ELR (cell line): ENCODE measurements around the gene LAIR2.

Source experiments
- DNase-seq: peaks from one replicate; pipeline ENCODE4 v3.0.0-alpha.2; 2015; ENCODE audit warnings: low read depth

The LAIR2 gene, protein sequence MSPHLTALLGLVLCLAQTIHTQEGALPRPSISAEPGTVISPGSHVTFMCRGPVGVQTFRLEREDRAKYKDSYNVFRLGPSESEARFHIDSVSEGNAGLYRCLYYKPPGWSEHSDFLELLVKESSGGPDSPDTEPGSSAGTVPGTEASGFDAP

GRCh38 chr19:54502518-54503048 is at the start of gene LAIR2:
Gene LAIR2 (plus strand): TSS chr19:54502831. CDS start chr19:54502919, 88 bp downstream.
- no peak for DNase-seq

- no peak for DNase-seq
Measured at GRCh38 chr19:54453921-54454780, 48.5 kb upstream of the LAIR2 start.

DNA sequence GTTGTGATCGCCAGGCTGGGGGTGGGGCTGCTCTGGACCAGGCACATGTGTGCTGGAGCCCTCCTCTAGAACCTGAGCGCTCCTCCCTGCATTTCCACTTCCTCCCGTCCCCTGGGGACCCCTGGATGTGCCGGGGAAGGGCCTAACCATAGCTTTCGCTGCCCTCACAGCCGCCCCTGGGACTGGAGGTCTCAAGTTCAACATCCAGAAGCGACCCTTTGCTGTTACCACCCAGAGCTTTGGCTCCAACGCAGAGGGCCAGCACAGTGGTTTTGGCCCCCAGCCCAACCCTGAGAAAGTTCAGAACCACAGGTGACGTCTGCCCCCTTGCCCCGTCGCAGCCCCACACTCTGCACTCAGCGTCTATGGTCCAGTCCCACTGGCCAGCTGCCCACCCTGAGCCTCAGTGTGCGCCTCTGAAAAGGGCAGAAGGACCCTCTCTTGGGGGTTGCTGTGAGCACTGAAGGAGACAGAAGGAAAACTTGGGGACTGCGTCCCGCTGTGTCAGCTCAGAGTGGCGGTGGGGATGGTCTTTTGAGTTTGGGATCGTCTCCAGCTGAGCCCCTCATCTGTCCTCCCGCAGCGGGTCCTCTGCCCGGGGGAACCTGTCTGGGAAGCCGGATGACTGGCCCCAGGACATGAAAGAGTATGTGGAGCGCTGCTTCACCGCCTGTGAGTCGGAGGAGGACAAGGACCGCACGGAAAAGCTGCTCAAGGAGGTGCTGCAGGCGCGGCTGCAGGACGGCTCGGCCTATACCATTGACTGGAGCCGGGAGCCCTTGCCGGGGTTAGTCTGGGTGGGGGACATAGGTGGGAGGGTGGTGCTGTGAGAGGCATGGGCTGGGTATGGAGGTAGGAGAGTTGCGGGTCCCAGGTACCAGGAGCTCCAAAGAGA is 47.6 kb upstream of the LAIR2 start:
- DNase-seq: no peak

- no peak for DNase-seq
Measured at GRCh38 chr19:54455786-54456422, 46.7 kb upstream of the LAIR2 start.

GRCh38 chr19:54456423-54457373 is 45.9 kb upstream of the LAIR2 start:
- no peak for DNase-seq

GRCh38 chr19:54457773-54458647 is 44.6 kb upstream of the LAIR2 start:
- DNase-seq: no peak

DNA sequence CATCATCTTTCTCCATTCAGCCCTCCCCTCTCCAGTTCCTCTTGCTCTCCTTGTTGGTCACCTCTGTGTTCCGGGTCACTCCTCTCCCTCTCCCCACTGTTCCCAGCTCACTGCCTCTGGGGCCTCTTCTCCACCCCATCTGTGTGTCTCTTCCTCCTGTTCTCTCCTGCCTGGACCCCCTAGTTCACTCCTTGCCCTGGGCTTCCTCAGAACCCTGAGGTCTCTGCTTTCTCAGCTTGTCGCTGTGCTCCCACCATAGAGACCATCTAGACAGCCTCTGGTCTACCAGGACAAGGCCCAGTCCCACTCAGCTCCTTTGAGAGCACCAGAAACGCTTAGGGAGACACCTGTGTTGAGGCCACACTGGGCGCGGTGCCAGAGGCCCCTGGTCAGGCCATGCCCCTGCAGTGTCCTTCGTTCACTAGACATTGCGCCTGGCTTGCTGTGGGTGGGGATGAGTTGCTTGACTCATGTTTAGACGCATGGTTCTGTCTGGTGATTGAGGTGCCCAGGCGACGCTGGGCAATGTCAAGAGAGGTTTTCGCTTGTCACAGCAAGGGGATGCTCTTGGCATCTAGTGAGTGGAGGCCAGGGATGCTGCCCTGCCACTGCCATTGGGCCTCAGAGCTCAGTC is 43.9 kb upstream of the LAIR2 start:
- no peak for DNase-seq

DNA sequence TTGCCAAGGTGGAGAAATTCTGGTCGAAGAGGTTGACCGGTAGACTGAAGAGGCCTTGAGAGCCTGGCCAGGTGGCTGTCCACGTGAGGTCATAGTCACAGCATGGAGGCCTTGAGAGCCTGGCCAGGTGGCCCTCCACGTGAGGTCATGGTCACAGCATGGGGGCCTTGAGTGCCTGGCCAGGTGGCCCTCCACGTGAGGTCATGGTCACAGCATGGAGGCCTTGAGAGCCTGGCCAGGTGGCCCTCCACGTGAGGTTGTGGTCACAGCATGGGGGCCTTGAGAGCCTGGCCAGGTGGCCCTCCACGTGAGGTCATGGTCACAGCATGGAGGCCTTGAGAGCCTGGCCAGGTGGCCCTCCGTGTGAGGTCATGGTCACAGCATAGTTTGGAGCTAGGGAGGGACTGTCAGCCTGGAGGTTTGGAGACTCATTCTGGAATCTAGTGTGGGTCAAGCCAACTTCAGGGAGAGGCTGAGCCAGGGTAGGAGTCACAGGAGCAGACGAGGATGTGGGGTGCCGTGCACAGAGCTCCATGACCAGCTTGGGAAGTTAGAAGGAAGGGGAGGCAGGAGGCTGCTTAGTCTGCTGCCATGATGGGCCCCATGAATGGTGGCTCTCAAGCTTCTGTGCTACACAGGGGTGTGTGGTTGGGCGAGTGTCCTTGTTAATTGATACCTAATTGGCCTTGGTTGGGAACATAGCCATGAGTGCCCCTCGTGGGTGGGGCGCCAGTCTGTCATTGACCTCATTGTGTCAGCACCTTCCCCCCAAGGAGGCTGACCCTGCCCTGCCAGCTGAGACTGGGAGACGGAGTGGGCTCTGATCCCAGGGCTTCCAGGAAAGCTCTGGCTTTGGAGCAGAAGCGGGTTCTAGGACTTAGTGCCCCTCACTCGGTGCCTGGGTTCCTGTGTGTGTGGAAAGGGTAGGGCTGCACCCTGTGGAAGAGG is 43.1 kb upstream of the LAIR2 start:
- DNase-seq: no peak

GRCh38 chr19:54460230-54461005 is 42.2 kb upstream of the LAIR2 start:
- no peak for DNase-seq

DNA sequence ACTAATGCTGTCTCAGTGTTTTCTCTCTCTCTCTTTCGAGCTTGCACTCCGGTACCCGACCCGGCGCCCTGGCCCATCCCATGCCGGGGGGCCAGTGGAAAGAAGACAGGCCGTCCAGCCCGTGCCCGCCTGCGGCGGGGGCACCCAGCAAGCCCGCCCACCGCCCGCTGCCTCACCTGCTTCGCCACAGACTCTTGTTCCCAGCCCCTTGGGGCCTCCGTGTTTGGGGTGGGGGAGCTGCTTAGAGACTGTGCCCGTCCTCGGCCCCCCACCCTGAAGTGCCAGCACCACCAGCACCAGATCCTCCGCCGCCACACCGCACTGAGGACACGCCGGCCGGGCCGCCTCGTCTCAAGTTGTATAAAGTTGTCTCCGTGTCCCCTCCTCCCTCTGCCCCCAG is 41.4 kb upstream of the LAIR2 start:
- no peak for DNase-seq

- no peak for DNase-seq
Measured at GRCh38 chr19:54461613-54462012, 41.0 kb upstream of the LAIR2 start.

- DNase-seq: no peak
Measured at GRCh38 chr19:54462047-54462654, 40.5 kb upstream of the LAIR2 start.

DNA sequence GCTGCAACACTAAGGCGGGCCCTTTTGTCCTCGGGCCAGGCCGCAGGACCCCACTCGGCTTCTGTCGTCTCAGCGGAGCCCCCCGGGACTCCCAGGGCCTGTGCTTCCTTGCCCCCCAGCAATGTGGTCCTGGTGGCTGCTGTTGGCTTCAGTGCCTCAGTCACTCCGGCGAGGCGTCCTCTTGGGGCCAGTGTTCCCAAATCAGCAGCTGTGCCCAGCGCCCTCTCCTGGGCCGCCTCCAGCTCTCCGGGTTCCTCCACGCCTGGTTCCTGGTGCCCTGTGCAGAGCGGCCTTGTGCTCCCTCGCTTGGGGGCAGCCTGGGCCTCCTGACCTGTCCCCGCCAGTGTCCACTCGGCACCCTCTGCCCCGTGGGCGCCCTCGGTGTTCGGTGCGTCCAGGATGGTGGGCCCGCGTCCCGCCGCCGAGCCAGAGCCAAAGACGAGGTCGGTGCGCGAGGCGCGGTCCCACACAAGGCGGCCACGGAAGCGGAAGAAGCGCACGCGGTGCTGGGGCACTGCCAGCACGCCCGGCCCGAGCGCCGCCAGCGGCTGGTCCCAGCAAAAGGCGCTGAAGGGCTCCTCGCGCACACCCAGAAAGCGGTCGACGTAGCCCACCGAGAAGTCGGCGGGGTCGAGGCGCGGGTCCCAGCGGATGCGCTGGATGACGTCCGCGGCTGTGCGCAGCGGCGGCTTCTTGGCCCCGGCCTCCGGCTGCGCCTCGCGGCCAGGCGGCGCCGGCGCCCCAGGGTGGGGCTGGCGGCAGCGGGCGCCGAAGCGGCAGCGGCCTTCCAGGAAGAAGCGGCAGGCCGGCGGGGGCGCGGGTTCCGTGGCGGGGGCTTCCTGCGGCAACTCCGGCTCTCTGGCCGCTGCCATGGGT is 39.7 kb upstream of the LAIR2 start:
- peak; percentile 70 for DNase-seq

DNA sequence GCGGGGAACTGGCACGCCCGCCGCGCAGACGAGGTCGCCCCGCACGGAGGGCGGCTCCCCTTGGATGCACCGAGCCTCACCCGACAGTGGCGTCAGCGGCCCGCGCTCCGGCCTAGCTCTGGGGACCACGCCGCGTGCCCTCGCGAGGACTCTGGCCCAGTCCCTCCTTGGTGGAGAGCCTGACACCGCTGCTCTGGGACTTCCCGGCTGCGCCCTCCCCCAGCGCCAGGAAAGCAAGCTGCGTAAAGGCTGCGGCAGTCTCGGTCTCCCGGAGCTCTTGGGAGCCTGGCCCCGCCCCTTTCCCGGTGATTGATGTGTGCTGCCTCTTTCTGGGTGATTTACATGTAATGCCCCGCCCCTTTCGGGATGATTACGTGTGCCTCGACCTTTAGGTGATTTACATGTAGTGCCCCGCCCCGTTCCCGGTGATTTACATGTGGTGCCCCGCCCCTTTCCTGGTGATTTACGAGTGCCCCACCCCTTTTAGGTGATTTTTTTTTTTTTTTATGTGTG is 39.0 kb upstream of the LAIR2 start, which contains the start of gene LENG9:
Gene LENG9 (minus strand): TSS at position 248 of the 513 bp plus-strand sequence. CDS start 252 bp downstream, outside the sequence.
- DNase-seq: peak; percentile 99

DNA sequence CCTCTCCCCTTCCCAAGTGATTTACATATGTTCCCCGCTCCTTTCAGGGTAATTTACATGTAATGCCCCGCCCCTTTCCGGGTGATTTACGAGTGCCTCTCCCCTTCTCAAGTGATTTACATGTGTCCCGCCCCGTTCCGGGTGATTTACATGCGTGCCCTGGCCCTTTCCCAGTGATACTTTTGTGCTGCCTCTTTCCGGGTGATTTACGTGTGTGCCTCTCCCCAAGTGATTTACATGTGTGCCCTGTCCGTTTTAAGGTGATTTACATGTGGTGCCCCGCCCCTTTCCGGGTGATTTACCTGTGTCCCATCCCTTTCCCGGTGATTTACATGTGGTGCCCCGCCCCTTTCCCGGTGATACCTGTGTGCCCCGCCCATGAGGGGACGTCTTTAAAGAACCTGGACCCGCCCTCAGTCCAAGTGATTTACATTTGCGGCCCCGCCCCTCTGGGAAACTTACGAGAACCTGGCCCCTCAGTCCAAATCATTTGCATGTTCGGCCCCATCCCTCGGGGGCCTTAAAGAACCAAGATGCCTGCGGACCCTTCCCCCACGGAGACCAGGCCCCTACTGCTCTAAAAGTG is 38.5 kb upstream of the LAIR2 start:
- peak; percentile 84 for DNase-seq
